Transverse colon (tissue), 1 donor: Measurements from ENCODE around the gene PPP1R37.

ENCODE experiments used
- EP300 ChIP-seq: sonication (generic); formaldehyde crosslinking; IDR thresholded peaks from one replicate; pipeline ENCODE4 v1.6.1; 2017; ENCODE audit warnings: antibody characterized with exemption, low read depth
- POLR2A ChIP-seq: fragments of 450-650 bp; IDR thresholded peaks from one replicate; pipeline ENCODE4 v1.6.1; 2016; ENCODE audit warnings: antibody characterized with exemption, mild to moderate bottlenecking, moderate library complexity

DNA sequence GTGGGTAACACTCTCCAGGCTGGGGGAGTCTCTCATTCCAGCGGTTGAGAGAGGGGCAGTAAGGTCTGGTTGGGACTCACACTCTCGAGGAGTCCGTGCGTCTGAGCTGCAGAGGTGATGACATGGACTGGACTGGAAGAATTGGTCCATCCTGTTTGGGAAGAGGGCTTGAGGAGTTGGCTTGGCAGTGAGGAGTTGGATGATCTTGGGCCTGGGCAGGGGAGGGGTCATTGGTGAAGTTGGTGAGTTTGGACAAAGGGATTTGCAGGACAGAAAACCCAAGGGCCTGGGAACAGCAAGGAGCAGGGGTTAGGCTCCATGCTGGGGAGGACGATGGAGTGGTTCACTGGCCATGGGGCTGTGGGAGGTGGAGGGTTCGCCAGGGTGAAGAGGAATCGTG, 3.7 kb downstream of the PPP1R37 start:
- TF ChIP-seq POLR2A (no peak), EP300 (no peak)
